ENCODE measurements around the gene TMEM125.

The TMEM125 gene

GRCh38 chr1:43277116-43277876 is 7.5 kb downstream of the TMEM125 start:
- DNase-seq (ENCODE audit: extremely low spot score): no peak
- POLR2A ChIA-PET: no interaction called here
- TF ChIP-seq CTCF (IDR thresholded peaks at IDR 0.05; ENCODE audit: control extremely low read depth, extremely low read depth, low read depth, missing control alignments): no peak
- CTCF ChIA-PET: interaction anchor here (0.9 to 1.7 kb wide), 2 partner anchors 18 to 30 kb away, joined by 4 read pairs; no protein-coding TSS in a partner anchor

- no peak for DNase-seq (ENCODE audit: extremely low spot score)
- ChIA-PET CTCF (interaction anchor here (0.9 to 2.2 kb wide), 2 partner anchors 10 to 40 kb away, joined by 3 to 5 read pairs; no protein-coding TSS in a partner anchor), POLR2A (no interaction called here)
- no peak for TF ChIP-seq CTCF (IDR thresholded peaks at IDR 0.05; ENCODE audit: control extremely low read depth, extremely low read depth, low read depth, missing control alignments)
Observed at GRCh38 chr1:43279161-43279560, 9.4 kb downstream of the TMEM125 start.

- ChIA-PET POLR2A (no interaction called here), CTCF (interaction anchor here (0.9 to 2.2 kb wide), 4 partner anchors 9 to 41 kb away, joined by 3 to 5 read pairs (median 3); no protein-coding TSS in a partner anchor)
- no peak for TF ChIP-seq CTCF (IDR thresholded peaks at IDR 0.05; ENCODE audit: control extremely low read depth, extremely low read depth, low read depth, missing control alignments)
- no peak for DNase-seq (ENCODE audit: extremely low spot score)
Observed at GRCh38 chr1:43279666-43280065, 9.9 kb downstream of the TMEM125 start.

GRCh38 chr1:43280692-43281091 is 10.9 kb downstream of the TMEM125 start:
- no peak for DNase-seq (ENCODE audit: extremely low spot score)
- no peak for TF ChIP-seq CTCF (IDR thresholded peaks at IDR 0.05; ENCODE audit: control extremely low read depth, extremely low read depth, low read depth, missing control alignments)
- CTCF ChIA-PET: interaction anchor here (0.8 to 2.2 kb wide), 6 partner anchors 8 to 140 kb away, joined by 3 to 6 read pairs (median 3); no protein-coding TSS in a partner anchor
- POLR2A ChIA-PET: no interaction called here

- ChIA-PET POLR2A (no interaction called here), CTCF (interaction anchor here (0.7 kb wide), 1 partner anchor 13 kb away, joined by 4 read pairs; no protein-coding TSS in a partner anchor)
- no peak for DNase-seq (ENCODE audit: extremely low spot score)
- no peak for TF ChIP-seq CTCF (IDR thresholded peaks at IDR 0.05; ENCODE audit: control extremely low read depth, extremely low read depth, low read depth, missing control alignments)
Observed at GRCh38 chr1:43282220-43283195, 12.7 kb downstream of the TMEM125 start.

- no peak for TF ChIP-seq CTCF (IDR thresholded peaks at IDR 0.05; ENCODE audit: control extremely low read depth, extremely low read depth, low read depth, missing control alignments)
- no peak for DNase-seq (ENCODE audit: extremely low spot score)
- POLR2A ChIA-PET: no interaction called here
- CTCF ChIA-PET: interaction anchor here (0.7 kb wide), 1 partner anchor 57 kb away, joined by 4 read pairs; no protein-coding TSS in a partner anchor
Observed at GRCh38 chr1:43284065-43284464, 14.3 kb downstream of the TMEM125 start.
